ENCODE measurements around the gene NSMCE1. TPM values are rescaled to one million over a fixed set of nuclear protein-coding genes. Genes with fewer than 3 reads are reported as not detected.

NSMCE1 gene
- total and polyA plus RNA-seq, 10 donors: 18.4 to 79.0 (median 36.7) TPM

GRCh38 chr16:27205423-27206065 is 63.0 kb downstream of the NSMCE1 start:
- peak; percentile 46 for DNase-seq
- WGBS, 5 donors: 67 to 90% (median 82%) methylated on average over 10 of the region's 10 CpGs
- H3K4me1 ChIP-seq: peaks cover 9 to 47% (median 20%) of the 10 kb centered on the region in 6 donors
- H3K27ac ChIP-seq: no peak overlapping the region
- H3K27me3 ChIP-seq (replicated peaks in 1 of 7): no peaks in the 10 kb centered on the region
- intact Hi-C loops (cut with DNase I; ENCODE audit: low total_unique reads): no loop called here
- H3K9me3 ChIP-seq: no peaks in the 10 kb centered on the region
- H3K36me3 ChIP-seq: peaks cover 2 to 30% (median 8%) of the 10 kb centered on the region in 6 donors
- TF ChIP-seq POLR2AphosphoS5 (IDR thresholded peaks at IDR 0.05): no peak
- no peak for TF ChIP-seq POLR2A (IDR thresholded peaks at IDR 0.05)
- TF ChIP-seq CTCF (IDR thresholded peaks at IDR 0.05 in 8 of 11, conservative IDR thresholded peaks at IDR 0.05 in 3 of 11): no peak
- no peak overlapping the region for H3K4me3 ChIP-seq

GRCh38 chr16:27204312-27204915 is 64.2 kb downstream of the NSMCE1 start:
- intact Hi-C loops (cut with DNase I; ENCODE audit: low total_unique reads): no loop called here
- Histone ChIP-seq H3K27ac (peak overlapping the region; percentile 96 to 99 (median 96)), H3K36me3 (peaks cover 0 to 19% (median 0%) of the 10 kb centered on the region in 6 donors), H3K4me3 (peak overlapping the region; percentile 46 to 80 (median 54)), H3K4me1 (peaks cover 18 to 59% (median 31%) of the 10 kb centered on the region in 6 donors), H3K9me3 (no peaks in the 10 kb centered on the region), H3K27me3 (replicated peaks in 1 of 7) (no peaks in the 10 kb centered on the region)
- WGBS, 5 donors: 48 to 60% (median 53%) methylated on average over 14 of the region's 14 CpGs
- no peak for TF ChIP-seq POLR2AphosphoS5 (IDR thresholded peaks at IDR 0.05)
- TF ChIP-seq CTCF (IDR thresholded peaks at IDR 0.05 in 8 of 11, conservative IDR thresholded peaks at IDR 0.05 in 3 of 11): no peak
- no peak for TF ChIP-seq POLR2A (IDR thresholded peaks at IDR 0.05)
- peak; percentile 52 for DNase-seq

GRCh38 chr16:27203507-27204311 is 64.9 kb downstream of the NSMCE1 start, which contains the start of gene KDM8:
TSS of gene KDM8 (plus strand) at chr16:27203526. CDS start at chr16:27210124, 6,598 bp downstream.
- peak within 1 kb of the TSS; percentile 46 to 80 (median 54) for H3K4me3 ChIP-seq
- H3K27ac ChIP-seq: peak within 1 kb of the TSS; percentile 96 to 99 (median 96)
- H3K4me1 ChIP-seq: peaks cover 23 to 66% (median 37%) of the 10 kb centered on the region in 6 donors
- peak; percentile 100 for DNase-seq
- H3K36me3 ChIP-seq: peaks cover 0 to 18% (median 0%) of the 10 kb centered on the region in 6 donors
- WGBS, 5 donors: 0 to 1% (median 1%) methylated on average over 46 to 70 of the region's 70 CpGs
- no peaks in the 10 kb centered on the region for H3K9me3 ChIP-seq
- intact Hi-C loops (cut with DNase I; ENCODE audit: low total_unique reads): no loop called here
- no peaks in the 10 kb centered on the region for H3K27me3 ChIP-seq (replicated peaks in 1 of 7)
- TF ChIP-seq POLR2A (IDR thresholded peaks at IDR 0.05): peak; percentile 8 to 54 (median 38)
- peak; percentile 95 to 96 (median 95) for TF ChIP-seq POLR2AphosphoS5 (IDR thresholded peaks at IDR 0.05)
- TF ChIP-seq CTCF (IDR thresholded peaks at IDR 0.05 in 8 of 11, conservative IDR thresholded peaks at IDR 0.05 in 3 of 11): peak in 4 of 11 experiments; percentile 7 to 42 (median 30)

Data from spleen (tissue), 11 donors.